GM12865 (cell line): ENCODE results near the gene STK11.
A peak's percentile ranks its signal among the peaks of the same experiment; 100 is the strongest.

Experiments used
- DNase-seq: peaks from one replicate; pipeline ENCODE4 v3.0.0; 2010; ENCODE audit warnings: low read depth
- H3K4me3 ChIP-seq: 2 replicates; pipeline ENCODE4 v1.5.1; 2011; ENCODE audit warnings: mild to moderate bottlenecking, low read depth, low read length, control low read depth
- TF ChIP-seq, protein P1 (sequence below): IDR thresholded peaks from 2 replicates; pipeline ENCODE4 v1.5.1; 2011; ENCODE audit warnings: low read length, control low read depth, low read depth, inconsistent platforms; ENCODE audit not compliant: insufficient read depth; ENCODE audit errors: missing control alignments

The STK11 gene

DNA sequence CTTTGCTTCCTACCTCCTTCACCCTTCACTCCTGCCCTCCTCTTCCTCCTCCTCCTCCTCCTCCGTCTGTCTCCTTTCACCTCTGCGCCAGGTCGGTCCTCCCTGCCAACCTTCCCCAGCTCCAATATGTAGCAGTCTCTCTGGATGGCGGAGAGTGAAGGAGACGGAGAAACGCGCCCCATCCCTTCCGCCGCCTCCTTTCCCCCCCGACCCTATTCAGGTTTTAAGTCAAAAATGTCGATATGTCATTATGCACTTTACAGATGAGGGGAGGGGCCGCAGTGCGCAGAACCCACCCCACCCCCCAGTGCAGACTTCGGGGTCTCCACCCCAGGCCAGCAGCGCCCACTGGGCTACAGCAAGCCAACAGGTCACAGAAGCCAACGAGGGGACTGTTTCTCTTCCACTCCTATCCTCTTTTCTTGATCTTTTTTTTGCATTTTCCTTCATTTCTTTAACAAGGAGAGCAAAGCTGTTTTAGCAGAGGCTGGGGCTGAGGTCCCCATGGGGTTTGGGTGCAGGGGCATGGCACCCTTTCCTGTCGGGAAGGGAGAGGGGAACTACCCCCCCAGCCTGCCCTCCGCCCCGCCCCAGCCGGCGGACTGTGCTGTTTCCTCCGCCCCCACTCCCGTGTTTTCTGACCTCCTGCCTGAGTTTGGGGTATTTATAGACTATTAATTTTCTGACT lies 52.0 kb downstream of the STK11 start:
- peak overlapping the region; percentile 83 for H3K4me3 ChIP-seq
- TF ChIP-seq, protein P1, sequence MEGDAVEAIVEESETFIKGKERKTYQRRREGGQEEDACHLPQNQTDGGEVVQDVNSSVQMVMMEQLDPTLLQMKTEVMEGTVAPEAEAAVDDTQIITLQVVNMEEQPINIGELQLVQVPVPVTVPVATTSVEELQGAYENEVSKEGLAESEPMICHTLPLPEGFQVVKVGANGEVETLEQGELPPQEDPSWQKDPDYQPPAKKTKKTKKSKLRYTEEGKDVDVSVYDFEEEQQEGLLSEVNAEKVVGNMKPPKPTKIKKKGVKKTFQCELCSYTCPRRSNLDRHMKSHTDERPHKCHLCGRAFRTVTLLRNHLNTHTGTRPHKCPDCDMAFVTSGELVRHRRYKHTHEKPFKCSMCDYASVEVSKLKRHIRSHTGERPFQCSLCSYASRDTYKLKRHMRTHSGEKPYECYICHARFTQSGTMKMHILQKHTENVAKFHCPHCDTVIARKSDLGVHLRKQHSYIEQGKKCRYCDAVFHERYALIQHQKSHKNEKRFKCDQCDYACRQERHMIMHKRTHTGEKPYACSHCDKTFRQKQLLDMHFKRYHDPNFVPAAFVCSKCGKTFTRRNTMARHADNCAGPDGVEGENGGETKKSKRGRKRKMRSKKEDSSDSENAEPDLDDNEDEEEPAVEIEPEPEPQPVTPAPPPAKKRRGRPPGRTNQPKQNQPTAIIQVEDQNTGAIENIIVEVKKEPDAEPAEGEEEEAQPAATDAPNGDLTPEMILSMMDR: no peak
- no peak for DNase-seq

DNA sequence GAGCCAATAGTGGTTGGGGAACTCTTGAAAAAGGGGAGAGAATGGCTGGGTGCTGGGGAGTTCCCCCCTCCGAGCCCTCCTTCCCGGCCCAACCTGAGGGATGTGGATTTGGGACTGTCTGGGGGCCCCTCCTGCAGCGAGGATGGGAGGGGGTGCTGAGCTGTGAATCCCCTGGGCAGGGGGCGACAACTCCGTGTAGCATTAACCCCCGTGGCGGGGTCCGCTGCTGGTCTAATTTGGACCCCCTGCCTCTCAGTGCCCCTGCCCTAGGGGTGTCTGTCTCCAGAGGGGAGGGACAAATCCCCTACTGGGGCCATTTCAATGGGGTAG lies 52.5 kb downstream of the STK11 start:
- H3K4me3 ChIP-seq: peak overlapping the region; percentile 83
- DNase-seq: no peak
- TF ChIP-seq, protein P1: no peak

DNA sequence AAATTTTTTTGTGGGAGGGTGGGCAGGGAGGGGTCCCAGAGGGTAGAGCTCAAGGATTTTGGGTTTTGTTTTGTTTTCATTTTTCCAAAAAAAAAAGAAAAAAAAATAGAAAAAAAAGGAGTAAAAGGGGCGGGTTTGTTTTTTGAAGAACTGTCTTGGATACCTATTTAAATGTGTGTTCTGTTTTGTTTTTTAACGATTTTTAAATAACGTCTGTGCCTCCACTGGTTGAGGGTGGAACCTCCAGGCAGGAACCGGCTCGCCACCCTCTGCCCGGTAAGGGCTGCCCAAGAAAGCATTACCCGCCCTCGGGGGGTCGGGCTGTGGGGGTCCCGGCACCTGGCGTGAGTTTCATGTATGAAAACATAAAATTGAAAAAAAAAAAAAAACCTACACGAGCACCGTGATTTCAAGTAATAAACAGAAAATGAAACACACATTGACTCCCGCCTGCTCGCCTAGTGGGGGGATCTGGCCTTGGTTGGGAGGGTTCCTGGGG lies 53.2 kb downstream of the STK11 start:
- H3K4me3 ChIP-seq: peak overlapping the region; percentile 83
- DNase-seq: no peak
- TF ChIP-seq, protein P1: no peak

DNA sequence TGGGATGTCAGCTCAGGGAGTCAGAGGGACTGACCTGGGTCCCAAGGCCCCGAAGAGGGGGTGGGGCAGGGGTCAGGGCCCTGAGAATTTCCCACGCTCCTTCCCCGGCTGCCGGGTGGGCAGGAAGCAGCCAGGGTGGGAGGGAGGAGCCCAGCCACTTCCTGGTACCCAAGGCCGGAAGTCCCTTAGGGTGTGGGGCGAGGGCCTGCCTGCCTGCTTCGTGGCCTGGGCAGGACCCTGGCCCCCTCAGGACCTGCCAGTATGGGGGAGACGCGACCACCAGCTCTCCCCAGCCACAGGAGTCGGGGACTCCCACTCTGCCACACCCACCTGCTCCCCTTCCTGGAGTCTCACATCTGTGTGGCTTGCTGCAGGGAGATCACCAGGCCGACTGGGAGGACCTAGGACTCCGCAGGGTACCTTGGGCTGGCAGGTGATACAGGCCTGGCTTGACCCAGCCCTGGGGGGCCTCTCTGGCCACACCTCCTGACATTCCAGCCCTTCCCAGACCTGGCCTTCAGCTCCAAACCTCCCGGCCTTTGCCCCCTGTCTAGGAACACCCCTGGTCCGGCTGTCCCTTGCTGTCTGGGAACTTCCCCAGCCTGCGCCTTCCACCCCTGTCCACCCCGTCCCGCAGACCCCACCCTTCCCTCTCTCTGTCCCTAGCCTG lies 53.8 kb downstream of the STK11 start:
- peak; percentile 95 for DNase-seq
- H3K4me3 ChIP-seq: peak overlapping the region; percentile 83

DNA sequence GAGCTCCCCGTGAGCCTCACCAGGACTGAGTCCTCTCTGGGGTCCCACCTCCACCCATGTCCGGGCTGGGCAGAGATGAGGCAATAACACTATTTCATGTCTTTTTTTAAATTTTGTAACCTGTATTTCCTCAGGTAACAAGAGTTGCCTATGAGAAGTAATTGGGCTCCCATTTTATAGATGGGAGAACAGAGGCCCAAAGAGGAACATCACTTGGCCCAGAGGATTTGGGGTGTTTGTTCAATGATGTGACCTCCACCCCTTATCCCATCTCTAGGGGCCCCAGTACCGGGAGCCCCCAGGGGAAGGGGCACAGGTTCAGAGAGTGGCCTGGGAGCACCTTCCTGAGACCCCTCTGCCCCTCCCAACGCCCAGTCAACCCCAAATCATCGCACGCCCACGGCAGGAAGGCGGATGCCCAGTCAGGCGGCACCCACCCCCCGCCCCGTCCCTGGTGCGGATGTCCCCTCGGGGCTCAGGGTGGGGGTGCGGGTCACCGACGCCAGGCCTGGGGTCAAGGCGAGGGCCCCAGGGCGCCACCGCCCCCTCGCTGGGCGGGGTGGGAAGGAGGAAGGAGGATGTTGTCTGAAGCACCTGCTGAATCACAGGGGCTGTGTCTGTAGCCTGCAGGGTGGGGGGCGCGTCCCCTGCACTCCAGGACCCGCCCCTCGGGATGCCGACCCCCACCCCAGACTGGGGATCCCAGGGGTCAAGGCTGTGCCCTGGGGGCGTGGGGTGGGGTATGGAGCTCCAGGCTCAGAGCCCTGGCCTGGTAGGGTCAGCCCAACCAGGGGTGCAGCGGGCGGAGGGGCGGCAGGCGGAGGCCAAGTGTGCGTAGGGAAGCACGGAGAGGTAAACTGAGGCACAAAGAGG lies 54.5 kb downstream of the STK11 start:
- peak overlapping the region; percentile 83 for H3K4me3 ChIP-seq
- peak; percentile 71 for DNase-seq
- TF ChIP-seq, protein P1: no peak

More for the DNA sequence above, 53.8 kb downstream of the STK11 start:
- TF ChIP-seq, protein P1: no peak

DNA sequence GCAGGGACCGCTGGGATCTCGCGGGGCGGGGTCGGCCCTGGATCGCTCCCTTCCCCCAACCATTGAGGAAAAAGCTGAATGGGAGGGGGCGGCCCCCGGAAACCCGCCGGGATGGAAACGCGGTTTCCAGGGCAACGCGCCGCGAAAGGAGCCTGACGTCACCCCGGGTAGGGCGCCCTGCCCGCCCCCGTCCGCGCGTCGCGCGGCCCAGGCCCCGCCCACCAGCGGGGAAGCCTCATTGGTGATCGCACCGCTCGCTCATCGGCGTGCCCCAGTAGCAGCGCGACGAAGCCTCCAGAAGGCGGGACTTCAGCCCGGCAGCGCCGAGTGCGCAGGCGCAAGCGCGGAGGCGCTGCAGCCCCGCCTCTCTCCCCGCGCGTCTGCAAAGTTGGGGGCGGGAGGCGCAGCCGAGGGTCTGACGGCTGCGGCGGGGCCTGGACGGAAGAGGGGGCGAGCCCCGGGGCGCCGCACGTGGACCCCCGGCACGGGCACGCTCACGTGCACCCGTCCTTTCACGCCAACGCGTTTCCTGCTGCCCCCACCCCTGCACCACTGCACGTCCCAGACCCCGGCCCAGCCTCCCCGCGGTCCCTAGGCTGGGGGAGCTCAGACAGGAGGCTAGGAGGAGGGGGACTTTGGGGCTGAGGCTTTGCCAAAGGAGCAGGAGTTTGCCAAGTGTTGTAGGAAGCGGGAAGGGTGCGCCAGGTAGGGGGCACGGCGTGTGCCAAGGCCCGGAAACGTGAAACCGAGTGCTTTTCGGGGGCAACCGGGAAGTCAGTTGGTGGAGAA lies 55.4 kb downstream of the STK11 start:
- H3K4me3 ChIP-seq: peak overlapping the region; percentile 93
- TF ChIP-seq, protein P1: no peak
- peak; percentile 98 for DNase-seq
